Tracheal epithelial cell (primary cell): ENCODE results near the gene SCYL3. TPM values are rescaled to one million over a fixed set of nuclear protein-coding genes. Genes with fewer than 3 reads are reported as not detected.

Experiments used
- total RNA-seq: library from RNA; depleted of rRNA; stranded (reverse); fragments of >200 nt; gene quantifications from 2 replicates; pipeline ENCODE4 v1.2.1, GENCODE V29; 2014

SCYL3 gene
- 5.1 and 7.9 TPM in 2 replicates for total RNA-seq

GRCh38 chr1:169893645-169894423 lies at the start of gene SCYL3:
Gene SCYL3, minus strand, starts transcription at chr1:169893896. Its CDS starts 5,056 bp downstream, at chr1:169888840.

Other genes starting within 250 kb of the SCYL3 start
- not detected in 2 replicates for gene SELL, start 182.3 kb downstream of the SCYL3 start, total RNA-seq
- 0.24 TPM in 1 of 2 replicates, not detected in the other for gene SELE, start 159.8 kb downstream of the SCYL3 start, total RNA-seq
- gene METTL18, start 99.0 kb downstream of the SCYL3 start, total RNA-seq = 5.8 and 6.0 TPM in 2 replicates
- 16.6 and 17.9 TPM in 2 replicates for gene KIFAP3, start 180.8 kb upstream of the SCYL3 start, total RNA-seq